Mesenchymal stem cell (in vitro differentiated cells and primary cell): ENCODE results near the gene PRR12.

ENCODE experiments used
- DNase-seq: peaks from one replicate; pipeline ENCODE4 v3.0.0-alpha.2; 2013
- H2AFZ ChIP-seq: one replicate; pipeline ENCODE4 v1.6.1; 2013; ENCODE audit warnings: low read depth, mild to moderate bottlenecking, control low read depth, inconsistent platforms, low read length, moderate library complexity
- H2AK5ac ChIP-seq: 2 replicates; pipeline ENCODE4 v1.6.1; 2013; ENCODE audit warnings: low read length, moderate library complexity, mild to moderate bottlenecking, inconsistent platforms; ENCODE audit not compliant: severe bottlenecking
- H2BK120ac ChIP-seq: one replicate; pipeline ENCODE4 v1.6.1; 2013; ENCODE audit warnings: low read depth, mild to moderate bottlenecking, inconsistent platforms, low read length, moderate library complexity
- H2BK12ac ChIP-seq, 2 experiments: one replicate each; pipeline ENCODE4 v1.6.1; 2013; ENCODE audit warnings: inconsistent platforms in 2 of 2, low read length in 2 of 2, mild to moderate bottlenecking in 2 of 2, moderate library complexity in 2 of 2, control low read depth in 1 of 2
- H2BK15ac ChIP-seq: one replicate; pipeline ENCODE4 v1.6.1; 2013; ENCODE audit warnings: mild to moderate bottlenecking, low read depth, inconsistent platforms; ENCODE audit not compliant: poor library complexity, severe bottlenecking
- H2BK5ac ChIP-seq: 2 replicates; pipeline ENCODE4 v1.6.1; 2013; ENCODE audit warnings: low read depth, mild to moderate bottlenecking, low read length, control low read depth, inconsistent platforms; ENCODE audit not compliant: poor library complexity, severe bottlenecking
- H3K14ac ChIP-seq, 2 experiments: one replicate each; pipeline ENCODE4 v1.6.1; 2013; ENCODE audit warnings: inconsistent platforms in 2 of 2, low read length in 2 of 2, control low read depth in 1 of 2, mild to moderate bottlenecking in 1 of 2, moderate library complexity in 1 of 2
- H3K18ac ChIP-seq, 2 experiments: one replicate each; pipeline ENCODE4 v1.6.1; 2013; ENCODE audit warnings: inconsistent platforms in 2 of 2, low read length in 2 of 2, control low read depth in 1 of 2, low read depth in 1 of 2, mild to moderate bottlenecking in 1 of 2
- H3K23ac ChIP-seq, 2 experiments: one replicate each; pipeline ENCODE4 v1.6.1; 2013; ENCODE audit warnings: inconsistent platforms in 2 of 2, low read length in 2 of 2, mild to moderate bottlenecking in 2 of 2, moderate library complexity in 2 of 2, control low read depth in 1 of 2
- H3K27ac ChIP-seq: 2 replicates; pipeline ENCODE4 v1.5.1; 2013; ENCODE audit warnings: mild to moderate bottlenecking, moderate library complexity, low read length, control low read depth, inconsistent platforms; ENCODE audit not compliant: poor library complexity, severe bottlenecking
- H3K27me3 ChIP-seq, 2 experiments: 2 replicates each; pipeline versions ENCODE4 v1.6.1 to v1.7.0; 2013; ENCODE audit warnings: low read length in 2 of 2, mild to moderate bottlenecking in 2 of 2, moderate library complexity in 2 of 2, control low read depth in 1 of 2, inconsistent platforms in 1 of 2; ENCODE audit not compliant: control insufficient read depth in 1 of 2, insufficient read depth in 1 of 2
- H3K36me3 ChIP-seq, 2 experiments: 2 replicates each; pipeline versions ENCODE4 v1.6.1 to v1.7.0; 2013; ENCODE audit warnings: low read length in 2 of 2, control low read depth in 1 of 2, inconsistent platforms in 1 of 2, low read depth in 1 of 2, mild to moderate bottlenecking in 1 of 2; ENCODE audit not compliant: insufficient read depth in 2 of 2, control insufficient read depth in 1 of 2
- H3K4ac ChIP-seq, 2 experiments: one replicate each; pipeline ENCODE4 v1.6.1; 2013; ENCODE audit warnings: inconsistent platforms in 2 of 2, low read length in 2 of 2, mild to moderate bottlenecking in 2 of 2, moderate library complexity in 2 of 2, control low read depth in 1 of 2, low read depth in 1 of 2
- H3K4me1 ChIP-seq: 2 replicates; pipeline ENCODE4 v1.6.1; 2013; ENCODE audit warnings: low read depth, low read length, control low read depth; ENCODE audit not compliant: control insufficient read depth, insufficient read depth
- H3K4me2 ChIP-seq: 2 replicates; pipeline ENCODE4 v1.6.1; 2013; ENCODE audit warnings: low read length, mild to moderate bottlenecking, inconsistent platforms; ENCODE audit not compliant: poor library complexity, severe bottlenecking
- H3K4me3 ChIP-seq, 2 experiments: 2 replicates each; pipeline versions ENCODE4 v1.5.1 to v1.7.0; 2013; ENCODE audit warnings: low read length in 2 of 2, mild to moderate bottlenecking in 2 of 2, control low read depth in 1 of 2, low read depth in 1 of 2; ENCODE audit not compliant: insufficient read depth in 1 of 2
- H3K79me1 ChIP-seq: replicated peaks from 2 replicates; pipeline ENCODE4 v1.6.1; 2013; ENCODE audit warnings: mild to moderate bottlenecking, control low read depth, low read length, inconsistent platforms; ENCODE audit not compliant: poor library complexity, severe bottlenecking
- H3K9ac ChIP-seq: 2 replicates; pipeline ENCODE4 v1.7.0; 2013; ENCODE audit warnings: mild to moderate bottlenecking, low read length, moderate library complexity
- H3K9me3 ChIP-seq: 2 replicates; pipeline ENCODE4 v1.7.0; 2013; ENCODE audit warnings: mild to moderate bottlenecking, low read length; ENCODE audit not compliant: control insufficient read depth
- H4K8ac ChIP-seq: one replicate; pipeline ENCODE4 v1.6.1; 2013; ENCODE audit warnings: inconsistent platforms, mild to moderate bottlenecking, low read length, moderate library complexity
- H4K91ac ChIP-seq: one replicate; pipeline ENCODE4 v1.6.1; 2013; ENCODE audit warnings: mild to moderate bottlenecking, low read length, inconsistent platforms
- WGBS: methylation state at CpG from one replicate; pipeline ENCODE4 v1.1.7; 2013; ENCODE audit warnings: mixed read lengths; 5-methylcytosine and 5-hydroxymethylcytosine counted together

Gene PRR12

GRCh38 chr19:49581007-49581508 lies 9.9 kb upstream of the PRR12 start, which contains the start of gene PRRG2:
TSS of gene PRRG2 (plus strand) at chr19:49581316. CDS start at chr19:49583220, 1,904 bp downstream.
- peak within 1 kb of the TSS; percentile 92 for H4K8ac ChIP-seq

DNA sequence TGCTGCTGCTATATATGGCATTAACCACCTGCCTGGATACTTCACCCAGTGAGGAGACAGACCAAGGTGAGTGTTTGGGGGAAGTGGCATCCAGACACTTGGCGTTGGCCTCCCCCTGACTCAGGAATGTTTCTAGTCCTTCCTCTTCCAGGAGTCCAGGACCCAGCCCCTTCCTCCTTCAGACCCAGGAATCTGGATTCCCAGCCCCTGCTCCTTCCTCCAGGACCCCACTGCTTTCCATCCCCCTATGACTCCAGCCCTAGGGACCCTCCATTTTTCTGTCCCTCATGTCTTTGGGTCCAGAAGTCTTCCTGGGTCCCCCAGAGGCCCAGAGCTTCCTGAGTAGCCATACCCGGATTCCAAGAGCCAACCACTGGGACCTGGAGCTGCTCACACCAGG lies 7.7 kb upstream of the PRR12 start:
- Histone ChIP-seq H2BK15ac (no peak overlapping the region), H3K36me3 (no peaks in the 10 kb centered on the region), H3K27ac (no peak overlapping the region), H3K27me3 (no peaks in the 10 kb centered on the region), H3K23ac (peak overlapping the region in 1 of 2 experiments; percentile 18), H3K4me2 (no peak overlapping the region), H2BK5ac (no peak overlapping the region), H3K9ac (no peak overlapping the region), H4K91ac (no peak overlapping the region), H2BK12ac (no peak overlapping the region), H2AFZ (no peak overlapping the region), H2BK120ac (no peak overlapping the region), H3K14ac (no peak overlapping the region), H3K4ac (no peak overlapping the region), H4K8ac (no peak overlapping the region), H3K79me1 (no peaks in the 10 kb centered on the region), H3K9me3 (no peaks in the 10 kb centered on the region), H3K4me3 (no peak overlapping the region), H3K4me1 (peaks cover 2% of the 10 kb centered on the region), H3K18ac (no peak overlapping the region), H2AK5ac (no peak overlapping the region)
- WGBS: 71% methylated on average over 2 of the region's 2 CpGs
- no peak for DNase-seq

More at GRCh38 chr19:49581007-49581508, 9.9 kb upstream of the PRR12 start, which contains the start of gene PRRG2:
- H3K4me3 ChIP-seq: peak within 1 kb of the TSS; percentile 58 to 98
- peak within 1 kb of the TSS; percentile 95 for H3K9ac ChIP-seq
- H3K27me3 ChIP-seq: no peaks in the 10 kb centered on the region
- peak within 1 kb of the TSS; percentile 44 for H2AK5ac ChIP-seq
- no peak within 1 kb of the TSS for H2BK120ac ChIP-seq
- peaks cover 3 to 5% of the 10 kb centered on the region in 2 experiments for H3K36me3 ChIP-seq
- H3K4me2 ChIP-seq: peak within 1 kb of the TSS; percentile 78
- H2AFZ ChIP-seq: no peak within 1 kb of the TSS
- H3K27ac ChIP-seq: peak within 1 kb of the TSS; percentile 71
- H2BK15ac ChIP-seq: no peak within 1 kb of the TSS
- no peak for DNase-seq
- H2BK5ac ChIP-seq: no peak within 1 kb of the TSS
- H3K4ac ChIP-seq: no peak within 1 kb of the TSS
- peak within 1 kb of the TSS in 1 of 2 experiments; percentile 33 for H2BK12ac ChIP-seq
- H3K14ac ChIP-seq: no peak within 1 kb of the TSS
- 47% methylated on average over 14 of the region's 15 CpGs for WGBS
- H3K9me3 ChIP-seq: no peaks in the 10 kb centered on the region
- no peak within 1 kb of the TSS for H4K91ac ChIP-seq
- no peaks in the 10 kb centered on the region for H3K79me1 ChIP-seq
- peaks cover 2% of the 10 kb centered on the region for H3K4me1 ChIP-seq
- H3K18ac ChIP-seq: peak within 1 kb of the TSS; percentile 2
- H3K23ac ChIP-seq: no peak within 1 kb of the TSS

DNA sequence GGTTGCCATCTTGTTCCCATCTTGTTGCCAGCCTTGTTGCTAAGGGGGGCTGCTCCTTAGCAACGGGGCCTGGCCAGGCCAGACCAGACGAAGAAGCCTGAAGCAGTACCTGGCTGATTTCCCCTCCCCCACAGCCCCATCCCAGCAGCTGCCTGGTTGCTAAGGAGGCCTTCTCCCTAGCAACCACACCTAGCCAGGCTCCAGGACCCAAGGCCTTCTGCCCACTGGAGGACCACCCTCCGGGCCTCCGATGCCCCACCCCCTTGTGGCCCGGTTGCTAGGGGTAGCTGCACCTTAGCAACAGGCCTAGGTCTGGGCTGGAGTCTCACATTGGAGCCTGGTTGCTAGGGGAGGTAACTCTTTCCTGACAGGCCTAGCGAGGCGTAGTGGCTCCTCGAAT lies 6.0 kb upstream of the PRR12 start:
- DNase-seq: no peak
- no peak overlapping the region for H3K18ac ChIP-seq
- no peak overlapping the region for H4K91ac ChIP-seq
- 64% methylated on average over 8 of the region's 8 CpGs for WGBS
- H3K36me3 ChIP-seq: no peaks in the 10 kb centered on the region
- H2AK5ac ChIP-seq: no peak overlapping the region
- H3K23ac ChIP-seq: no peak overlapping the region
- no peak overlapping the region for H2BK5ac ChIP-seq
- no peak overlapping the region for H3K27ac ChIP-seq
- no peaks in the 10 kb centered on the region for H3K9me3 ChIP-seq
- H2BK12ac ChIP-seq: no peak overlapping the region
- no peak overlapping the region for H2BK120ac ChIP-seq
- H3K4me3 ChIP-seq: no peak overlapping the region
- H3K14ac ChIP-seq: no peak overlapping the region
- no peaks in the 10 kb centered on the region for H3K79me1 ChIP-seq
- no peak overlapping the region for H3K4me2 ChIP-seq
- no peak overlapping the region for H4K8ac ChIP-seq
- no peak overlapping the region for H3K4ac ChIP-seq
- no peaks in the 10 kb centered on the region for H3K27me3 ChIP-seq
- peaks cover 2% of the 10 kb centered on the region for H3K4me1 ChIP-seq
- H2AFZ ChIP-seq: no peak overlapping the region
- H3K9ac ChIP-seq: no peak overlapping the region
- peak overlapping the region; percentile 55 for H2BK15ac ChIP-seq

GRCh38 chr19:49587227-49587626 lies 3.8 kb upstream of the PRR12 start:
- H4K8ac ChIP-seq: no peak overlapping the region
- H3K4me2 ChIP-seq: no peak overlapping the region
- H3K23ac ChIP-seq: no peak overlapping the region
- H3K27me3 ChIP-seq: no peaks in the 10 kb centered on the region
- H3K9me3 ChIP-seq: no peaks in the 10 kb centered on the region
- H3K4ac ChIP-seq: no peak overlapping the region
- H4K91ac ChIP-seq: no peak overlapping the region
- no peak overlapping the region for H3K9ac ChIP-seq
- no peak overlapping the region for H2AK5ac ChIP-seq
- no peak overlapping the region for H2BK12ac ChIP-seq
- no peak overlapping the region for H3K18ac ChIP-seq
- H3K79me1 ChIP-seq: no peaks in the 10 kb centered on the region
- H3K27ac ChIP-seq: no peak overlapping the region
- no peak overlapping the region for H3K4me3 ChIP-seq
- WGBS: over 99% methylated on average over 7 of the region's 8 CpGs
- DNase-seq: no peak
- no peak overlapping the region for H2BK5ac ChIP-seq
- H2BK120ac ChIP-seq: no peak overlapping the region
- H3K4me1 ChIP-seq: peaks cover 4% of the 10 kb centered on the region
- H2BK15ac ChIP-seq: no peak overlapping the region
- H3K14ac ChIP-seq: no peak overlapping the region
- H3K36me3 ChIP-seq: no peaks in the 10 kb centered on the region
- H2AFZ ChIP-seq: no peak overlapping the region
